ENCODE measurements around the gene TJAP1.
A peak's percentile ranks its signal among the peaks of the same experiment; 100 is the strongest.

The TJAP1 gene

DNA sequence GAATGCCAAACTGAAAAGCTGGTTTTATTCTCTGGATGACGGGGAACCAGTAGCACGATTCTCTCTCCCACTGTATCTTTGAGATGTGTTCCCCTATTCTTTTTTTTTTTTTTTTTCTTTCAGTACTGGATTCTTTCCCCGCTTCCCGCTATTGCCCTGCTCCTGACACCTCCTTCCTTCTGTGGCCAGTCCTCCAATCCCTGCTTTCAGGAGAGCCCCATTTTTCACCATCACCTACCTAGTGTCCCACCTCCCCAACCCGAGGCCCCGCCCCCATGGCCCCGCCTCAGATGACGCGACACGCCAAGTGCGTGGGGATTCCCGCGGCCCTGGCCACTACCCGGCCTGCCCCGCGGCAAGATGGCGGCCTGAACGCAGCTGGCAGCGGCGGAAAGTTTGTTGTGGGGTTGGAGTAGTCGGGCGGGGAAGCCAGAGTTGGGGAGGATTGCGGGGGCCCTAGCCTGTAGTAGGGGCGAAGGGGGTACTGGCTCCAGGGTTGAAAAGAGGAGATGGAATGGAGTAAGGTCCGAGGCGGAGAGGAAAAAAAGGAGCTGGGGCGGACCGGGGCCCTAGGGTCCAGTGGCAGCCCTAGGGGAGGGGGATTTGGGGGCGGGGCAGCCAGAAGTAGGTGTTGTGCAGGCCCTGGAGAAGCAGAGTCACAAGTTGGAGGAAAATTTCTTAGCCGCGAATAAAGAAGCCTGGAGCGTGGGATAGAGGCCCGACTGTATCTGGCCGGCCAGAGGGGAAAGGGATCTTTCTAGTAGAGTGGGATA is at the start of gene TJAP1:
Gene TJAP1, plus strand, starts transcription at position 336 of the 773 bp plus-strand sequence. CDS start 21,432 bp downstream, outside the sequence.
- DNase-seq = peak; percentile 99

DNA sequence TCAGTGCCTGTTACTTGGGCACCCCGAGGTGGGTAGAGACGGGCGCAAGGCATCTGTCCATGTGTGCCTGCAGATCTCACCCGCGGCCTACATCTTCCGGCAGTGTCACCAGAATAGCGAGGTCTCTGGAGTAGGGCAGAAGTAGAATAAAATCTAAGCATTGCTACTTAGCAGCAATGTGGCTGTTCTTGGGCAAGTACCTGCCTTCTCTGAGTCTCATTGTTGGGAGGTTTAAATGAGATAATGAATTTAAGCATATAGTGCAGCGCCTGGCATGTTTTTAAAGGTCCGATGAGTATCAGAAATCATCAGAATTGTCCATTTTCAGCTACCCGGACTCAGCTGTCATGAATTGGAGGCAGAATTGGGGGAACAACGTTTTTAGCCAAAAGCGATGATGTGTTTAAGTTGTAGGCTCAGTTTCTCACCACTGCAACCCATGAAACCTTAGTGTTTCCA is 49.2 kb upstream of the TJAP1 start:
- DNase-seq = no peak

DNA sequence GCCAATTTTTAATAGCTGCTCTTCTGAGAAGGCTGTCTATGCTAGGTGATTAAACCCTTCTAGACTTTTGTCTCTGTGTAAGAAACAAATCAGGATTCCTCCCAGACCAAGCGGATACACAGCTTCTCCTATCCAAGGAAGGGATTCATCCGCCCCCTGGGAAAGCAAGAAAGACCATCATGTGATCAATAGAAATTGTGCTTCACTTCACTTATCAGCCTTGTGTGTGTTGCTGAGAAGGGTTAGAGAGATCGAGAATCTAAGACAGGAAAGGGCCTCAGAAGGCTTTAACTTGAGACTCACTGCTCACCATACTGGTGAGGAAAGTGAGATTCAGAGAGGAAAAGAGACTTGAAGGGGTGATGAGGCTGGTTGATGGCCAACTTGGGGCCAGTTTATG is 48.5 kb upstream of the TJAP1 start:
- DNase-seq = no peak

DNA sequence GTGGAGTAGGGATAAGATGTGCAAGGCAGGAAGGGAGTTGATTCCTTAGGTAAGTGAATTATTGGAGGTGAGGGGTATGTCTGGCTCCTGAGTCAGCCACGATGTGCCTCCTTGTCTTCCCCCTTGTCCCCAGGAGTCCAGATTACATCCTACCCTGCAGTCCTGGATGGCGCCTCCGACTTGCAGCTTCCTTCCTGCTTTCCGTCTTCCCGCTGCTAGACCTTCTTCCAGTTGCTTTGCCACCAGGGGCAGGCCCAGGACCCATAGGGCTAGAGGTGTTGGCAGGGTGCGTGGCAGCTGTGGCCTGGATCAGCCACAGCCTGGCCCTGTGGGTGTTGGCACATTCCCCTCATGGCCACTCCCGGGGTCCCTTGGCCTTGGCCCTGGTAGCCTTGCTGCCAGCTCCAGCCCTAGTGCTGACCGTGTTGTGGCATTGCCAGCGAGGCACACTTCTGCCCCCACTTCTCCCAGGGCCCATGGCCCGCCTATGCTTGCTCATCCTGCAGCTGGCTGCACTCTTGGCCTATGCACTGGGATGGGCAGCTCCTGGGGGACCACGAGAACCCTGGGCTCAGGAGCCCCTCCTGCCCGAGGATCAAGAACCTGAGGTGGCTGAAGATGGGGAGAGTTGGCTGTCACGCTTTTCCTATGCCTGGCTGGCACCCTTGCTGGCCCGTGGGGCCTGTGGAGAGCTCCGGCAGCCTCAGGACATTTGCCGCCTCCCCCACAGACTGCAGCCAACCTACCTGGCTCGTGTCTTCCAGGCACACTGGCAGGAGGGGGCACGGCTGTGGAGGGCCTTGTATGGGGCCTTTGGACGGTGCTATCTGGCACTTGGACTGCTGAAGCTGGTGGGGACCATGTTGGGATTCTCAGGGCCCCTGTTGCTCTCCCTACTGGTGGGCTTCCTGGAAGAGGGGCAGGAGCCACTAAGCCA is 45.1 kb upstream of the TJAP1 start:
- DNase-seq = no peak

DNA sequence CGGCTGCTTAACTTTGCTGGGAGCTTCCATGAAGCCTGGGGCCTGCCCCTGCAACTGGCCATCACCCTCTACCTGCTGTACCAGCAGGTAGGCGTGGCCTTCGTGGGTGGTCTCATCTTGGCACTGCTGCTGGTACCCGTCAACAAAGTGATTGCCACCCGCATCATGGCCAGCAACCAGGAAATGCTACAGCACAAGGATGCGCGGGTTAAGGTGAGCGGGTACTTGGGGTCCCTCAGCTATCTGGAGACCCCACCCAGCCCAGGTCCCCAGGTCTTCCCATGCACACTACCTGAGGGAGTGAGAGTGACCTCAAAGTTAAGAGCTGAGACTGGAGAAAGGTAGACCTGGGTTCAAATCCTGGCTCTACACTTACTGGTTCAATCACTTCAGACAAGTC is 44.2 kb upstream of the TJAP1 start:
- no peak for DNase-seq

GRCh38 chr6:43434001-43434840 is 43.1 kb upstream of the TJAP1 start:
- no peak for DNase-seq

GRCh38 chr6:43434943-43435342 is 42.4 kb upstream of the TJAP1 start:
- DNase-seq = no peak

- DNase-seq = no peak
These were observed 41.5 kb upstream of the TJAP1 start for GRCh38 chr6:43435682-43436437.

DNA sequence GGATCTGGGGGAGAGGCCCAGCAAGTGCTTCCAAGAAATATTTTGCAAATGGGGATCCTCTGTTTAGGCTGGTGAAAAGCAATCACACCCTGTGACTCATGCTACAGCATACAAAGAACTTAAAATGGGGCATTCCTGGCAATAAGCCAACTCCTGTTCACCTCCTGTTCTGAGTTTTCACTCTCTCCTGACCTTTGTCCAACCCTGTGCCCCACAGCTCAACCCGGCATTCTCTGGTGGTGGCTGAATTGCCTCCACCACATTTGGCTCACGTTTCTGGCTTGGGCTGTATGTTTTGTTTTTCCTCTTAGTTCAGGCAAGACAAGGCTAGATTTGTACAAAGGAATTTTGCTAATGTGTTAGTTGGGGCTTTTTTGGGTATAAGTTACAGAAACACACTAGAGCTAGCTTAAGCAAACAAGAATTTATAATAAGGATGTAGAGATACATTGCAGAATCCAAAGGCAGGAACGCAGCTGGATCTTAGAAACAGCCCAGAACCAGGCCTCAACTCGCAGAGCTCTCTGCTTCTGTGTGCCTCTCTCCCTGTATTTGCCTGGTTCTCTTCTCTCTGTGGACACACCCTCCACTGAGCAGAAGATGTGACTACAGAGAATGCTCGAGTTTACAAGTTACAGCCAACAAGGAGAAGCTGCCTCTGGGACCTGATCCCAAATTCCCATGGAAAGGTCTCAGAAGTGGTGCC is 40.6 kb upstream of the TJAP1 start:
- DNase-seq = no peak

DNA sequence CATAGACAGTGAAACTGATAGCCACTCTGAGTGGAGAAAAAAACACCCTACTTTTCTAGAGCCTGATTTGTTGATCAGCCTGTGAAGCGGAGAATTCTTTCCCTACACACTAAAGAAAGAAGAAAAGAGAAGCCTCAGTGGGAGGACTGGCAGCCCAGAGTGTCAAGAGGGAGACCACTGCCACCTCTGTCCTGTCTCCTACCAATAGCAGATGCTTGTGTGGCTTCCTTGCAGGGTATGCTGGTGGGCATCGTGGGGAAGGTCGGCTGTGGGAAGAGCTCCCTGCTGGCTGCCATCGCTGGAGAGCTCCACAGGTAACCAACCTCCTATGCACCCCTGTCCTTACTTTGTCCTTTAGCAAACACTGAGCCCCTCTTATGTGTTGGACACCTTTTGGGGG is 39.7 kb upstream of the TJAP1 start:
- no peak for DNase-seq

- DNase-seq = no peak
These were observed 34.4 kb upstream of the TJAP1 start for GRCh38 chr6:43442935-43443334.

DNA sequence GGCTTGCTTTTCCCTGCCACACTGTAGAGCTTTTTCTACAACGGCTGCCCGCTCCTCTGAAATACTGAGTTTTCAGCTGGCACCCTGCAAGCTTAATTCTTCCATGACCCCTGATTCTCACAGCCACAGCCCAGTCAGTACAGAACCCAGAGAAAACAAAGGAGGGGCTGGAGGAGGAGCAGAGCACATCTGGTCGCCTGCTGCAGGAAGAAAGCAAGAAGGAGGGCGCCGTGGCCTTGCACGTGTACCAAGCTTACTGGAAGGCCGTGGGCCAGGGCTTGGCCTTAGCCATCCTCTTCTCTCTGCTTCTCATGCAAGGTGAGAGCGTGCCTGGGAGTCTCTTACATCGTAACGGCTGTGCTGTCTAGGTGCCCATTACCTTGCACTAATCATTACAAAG is 33.3 kb upstream of the TJAP1 start:
- DNase-seq = no peak

- no peak for DNase-seq
These were observed 32.8 kb upstream of the TJAP1 start for GRCh38 chr6:43444582-43444981.

- DNase-seq = no peak
These were observed 31.8 kb upstream of the TJAP1 start for GRCh38 chr6:43445576-43445975.

DNA sequence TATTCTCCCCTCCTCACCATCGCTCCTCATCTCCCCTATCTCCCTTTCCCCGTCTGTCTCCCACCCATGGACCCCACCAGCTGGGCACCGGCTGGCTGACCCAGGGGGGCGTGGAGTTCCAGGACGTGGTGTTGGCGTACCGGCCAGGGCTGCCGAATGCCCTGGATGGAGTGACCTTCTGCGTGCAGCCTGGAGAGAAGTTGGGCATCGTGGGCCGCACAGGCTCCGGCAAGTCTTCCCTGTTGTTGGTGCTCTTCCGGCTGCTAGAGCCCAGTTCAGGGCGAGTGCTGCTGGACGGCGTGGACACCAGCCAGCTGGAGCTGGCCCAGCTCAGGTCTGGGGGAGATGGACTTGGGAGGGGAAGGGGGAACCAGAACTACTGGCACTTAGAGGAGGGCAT is 29.8 kb upstream of the TJAP1 start:
- no peak for DNase-seq

DNA sequence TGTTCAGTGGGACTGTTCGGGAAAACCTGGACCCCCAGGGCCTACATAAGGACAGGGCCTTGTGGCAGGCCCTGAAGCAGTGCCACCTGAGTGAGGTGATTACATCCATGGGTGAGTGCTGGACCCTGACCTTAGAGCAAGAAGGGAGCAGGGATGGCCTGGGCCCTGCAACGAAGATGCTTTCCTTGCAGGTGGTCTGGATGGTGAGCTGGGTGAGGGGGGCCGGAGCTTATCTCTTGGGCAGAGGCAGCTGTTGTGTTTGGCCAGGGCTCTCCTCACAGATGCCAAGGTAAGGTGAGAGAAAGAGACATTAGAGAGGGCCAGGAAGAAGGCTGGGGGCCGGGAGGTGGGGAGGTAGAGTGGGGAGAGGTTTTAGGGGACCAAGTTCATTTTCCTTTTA is 28.5 kb upstream of the TJAP1 start:
- DNase-seq = no peak

DNA sequence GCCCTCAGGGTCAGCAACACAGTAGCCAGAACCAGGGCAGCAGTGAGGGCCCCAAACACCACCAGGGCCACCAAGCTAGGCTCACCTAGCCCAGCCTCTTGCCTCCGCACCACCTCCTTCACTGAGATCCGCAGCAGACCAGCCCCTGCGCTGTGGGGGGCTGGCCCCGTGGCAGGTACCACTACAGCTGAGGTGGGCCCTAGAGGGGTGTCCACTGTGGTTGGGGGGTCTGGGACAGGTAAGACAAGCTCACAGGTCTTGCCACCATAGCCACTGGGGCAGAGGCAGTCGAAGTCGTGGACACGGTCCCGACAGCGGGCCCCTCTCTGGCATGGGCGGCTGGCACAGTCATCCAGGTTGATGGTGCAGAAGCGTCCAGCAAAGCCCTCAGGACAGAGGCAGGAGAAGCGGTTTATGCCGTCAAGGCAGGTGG is 26.7 kb upstream of the TJAP1 start:
- DNase-seq = no peak

- no peak for DNase-seq
These were observed 26.0 kb upstream of the TJAP1 start for GRCh38 chr6:43451348-43451747.

DNA sequence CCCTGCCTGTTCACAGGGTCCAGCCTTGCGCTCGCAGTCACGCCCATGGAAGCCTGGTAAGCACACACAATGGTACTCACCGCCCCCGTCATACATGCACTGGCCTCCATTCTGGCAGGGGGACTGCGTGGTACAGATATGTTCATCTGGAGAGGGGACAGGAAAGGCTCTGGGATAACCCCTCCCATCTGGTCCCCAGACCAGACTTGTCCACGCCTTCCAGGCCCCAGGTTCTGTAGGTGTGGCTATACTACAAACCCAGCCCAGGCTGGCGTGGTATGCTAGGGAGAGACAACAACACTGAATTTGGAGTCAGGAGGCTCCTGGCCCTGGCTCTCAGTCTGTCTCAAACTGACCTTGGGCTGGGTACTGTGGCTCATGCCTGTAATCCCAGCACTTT is 25.4 kb upstream of the TJAP1 start:
- no peak for DNase-seq

- no peak for DNase-seq
These were observed 24.5 kb upstream of the TJAP1 start for GRCh38 chr6:43452896-43453295.

- DNase-seq = no peak
These were observed 23.5 kb upstream of the TJAP1 start for GRCh38 chr6:43453831-43454230.

DNA sequence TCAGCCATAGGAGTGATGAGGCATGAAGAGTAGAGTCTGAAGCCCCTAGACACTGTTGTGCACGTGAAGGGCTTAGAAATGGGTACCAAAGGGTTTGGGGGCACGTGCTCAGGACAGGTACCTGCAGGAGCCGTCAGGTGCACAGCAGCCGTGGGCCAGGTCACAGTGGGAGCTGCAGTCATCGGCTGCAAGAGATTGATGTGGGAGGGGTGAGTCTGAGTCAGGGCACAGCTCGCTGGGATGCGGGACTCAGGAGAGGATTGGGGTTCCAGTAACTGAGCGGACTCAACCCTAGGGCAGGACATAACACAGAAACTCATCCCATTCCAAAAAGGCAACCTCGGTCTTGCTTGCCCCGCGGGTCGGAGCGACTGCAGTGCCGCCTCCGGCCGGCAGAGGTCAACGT is 23.1 kb upstream of the TJAP1 start:
- peak; percentile 84 for DNase-seq

Measured in activated T-cell treated with anti-CD3 and anti-CD28 coated beads, Interleukin-2, amount 50 U/mL, for 48 hours (primary cell).